Stimulated activated CD4-positive, alpha-beta T cell treated with anti-CD3 and anti-CD28 coated beads, Interleukin-1b, Interleukin-23, amount 100 ng/mL, for 1 hour (primary cell): ENCODE data around the gene KIF26B.

ENCODE experiments used
- DNase-seq, 2 donors: peaks; one replicate each; pipeline ENCODE4 v3.0.0-alpha.2; 2020; ENCODE audit warnings: low read depth in 2 of 2

Gene KIF26B

DNA sequence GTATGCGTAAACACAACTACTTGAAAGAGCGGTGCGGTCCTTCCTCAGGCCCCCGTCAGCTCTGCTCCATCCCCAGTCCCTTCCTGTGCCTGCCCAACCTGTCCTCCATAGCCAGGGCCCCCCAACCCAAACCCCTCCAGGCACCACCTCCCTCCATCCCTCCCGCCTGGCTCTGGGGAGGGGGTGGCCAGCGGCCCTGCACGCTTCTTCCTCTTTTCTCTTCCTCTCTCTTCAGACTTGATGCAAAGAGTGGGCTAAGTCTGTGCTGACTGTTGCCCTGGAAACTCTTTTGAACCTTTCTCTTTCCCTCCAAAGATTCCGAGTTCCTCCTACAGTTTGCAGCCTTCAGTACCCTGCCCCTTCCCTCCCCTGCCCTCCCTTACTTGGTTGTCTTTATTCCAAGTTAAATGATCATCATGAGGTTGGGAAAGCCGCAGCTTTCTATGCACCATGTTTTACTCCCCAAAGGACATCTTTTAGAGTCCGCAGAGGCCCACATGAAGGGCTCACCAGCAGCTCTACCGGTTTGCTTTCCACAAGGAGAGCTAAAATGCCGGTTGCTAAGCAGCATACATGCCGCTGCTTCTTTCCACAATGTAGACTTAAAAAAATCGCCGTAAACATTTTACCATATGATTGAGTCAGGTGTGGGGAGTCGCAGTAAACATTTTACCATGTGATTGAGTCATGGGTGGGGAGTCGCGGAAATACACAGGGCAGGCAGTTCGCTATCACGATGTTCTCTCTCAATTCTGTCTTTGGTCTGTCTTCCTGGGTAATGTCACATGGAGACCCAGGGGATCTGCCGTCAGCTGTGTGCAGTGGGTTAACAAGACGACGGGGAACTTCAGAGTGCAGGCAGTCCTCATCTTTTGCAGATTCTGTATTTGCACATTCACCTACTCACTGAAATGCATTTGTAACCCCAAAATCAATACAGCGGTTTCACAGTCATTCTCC is 525.3 kb downstream of the KIF26B start:
- no peak for DNase-seq

DNA sequence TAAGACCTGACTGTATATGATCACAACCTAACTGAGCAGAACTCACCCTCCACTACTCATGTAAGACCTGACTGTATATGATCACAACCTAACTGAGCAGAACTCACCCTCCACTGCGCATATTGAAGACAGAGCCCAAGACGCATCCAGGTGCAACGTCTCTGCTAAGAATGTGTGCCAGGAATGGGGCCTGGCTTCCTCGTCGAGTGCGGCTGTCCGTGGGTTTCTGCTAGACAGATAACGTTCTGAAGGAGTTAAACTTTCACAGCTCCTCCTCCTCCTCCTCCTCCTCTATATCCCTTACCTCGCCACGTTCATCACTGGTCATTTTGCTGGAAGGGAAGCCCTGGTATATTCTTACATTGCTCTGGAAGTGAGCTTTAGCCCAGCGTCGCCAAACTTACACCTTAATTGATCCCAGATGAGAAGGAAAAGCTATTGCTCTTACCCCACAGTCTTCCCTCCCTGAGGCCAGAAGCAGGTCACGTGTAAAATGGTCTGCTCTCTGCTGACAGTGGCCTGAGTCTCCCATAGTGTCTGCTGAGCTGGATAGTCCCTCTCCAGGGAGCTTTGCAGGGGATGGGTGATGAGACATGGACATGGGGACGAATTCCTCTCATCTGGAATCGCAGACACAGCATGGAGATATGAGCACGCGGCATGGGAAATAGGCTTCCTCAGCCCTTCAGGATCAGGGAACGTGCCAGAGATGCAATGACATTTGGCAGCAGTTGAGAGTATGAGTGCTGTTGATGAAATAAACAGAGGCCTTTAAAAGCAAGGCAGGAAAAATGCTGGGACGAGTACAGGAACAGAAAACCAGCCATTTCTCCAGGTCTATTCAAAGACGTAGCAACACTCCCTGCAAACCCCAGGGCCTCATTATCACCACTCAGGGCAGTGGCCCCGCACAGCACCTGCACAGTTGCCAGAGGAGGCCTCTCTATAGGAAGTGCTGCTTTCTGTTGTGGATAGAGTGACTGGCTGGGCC is 528.1 kb downstream of the KIF26B start:
- no peak for DNase-seq

DNA sequence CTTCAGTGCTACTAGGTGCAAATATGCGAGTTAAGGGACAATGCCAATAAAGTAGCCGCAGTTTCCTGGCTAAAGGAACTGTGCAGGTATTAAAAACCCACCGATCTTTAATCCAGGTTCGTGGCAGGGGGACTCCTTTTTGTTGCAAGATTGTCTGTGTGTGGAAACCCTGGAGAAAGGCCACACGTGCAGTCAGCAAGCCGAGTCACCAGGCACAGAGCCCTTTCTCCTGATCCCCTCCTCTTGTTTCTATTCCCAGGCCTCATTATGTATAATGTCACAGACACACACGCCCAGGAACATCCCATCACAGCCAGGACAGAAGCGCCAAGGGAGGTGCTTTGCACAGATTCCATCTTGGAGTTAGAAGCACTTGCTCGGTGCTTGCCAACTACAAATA is 528.9 kb downstream of the KIF26B start:
- DNase-seq: no peak

DNA sequence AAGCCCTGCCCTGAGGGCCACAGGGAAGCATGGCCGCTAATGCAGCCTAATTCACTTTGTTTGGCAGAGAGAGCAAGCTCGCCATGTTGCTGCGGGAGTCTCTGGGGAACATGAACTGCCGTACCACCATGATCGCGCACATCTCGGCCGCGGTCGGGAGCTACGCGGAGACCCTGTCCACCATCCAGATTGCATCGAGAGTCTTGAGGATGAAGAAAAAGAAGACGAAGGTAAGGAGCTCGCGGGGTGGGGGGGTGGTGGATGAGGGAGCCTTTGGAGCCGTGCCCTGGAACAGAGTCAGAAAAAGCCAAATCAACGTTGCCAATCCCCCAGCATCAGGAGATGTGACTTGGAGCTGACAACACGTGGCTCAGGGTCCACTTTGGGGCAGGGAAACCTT is 529.4 kb downstream of the KIF26B start:
- DNase-seq: no peak

DNA sequence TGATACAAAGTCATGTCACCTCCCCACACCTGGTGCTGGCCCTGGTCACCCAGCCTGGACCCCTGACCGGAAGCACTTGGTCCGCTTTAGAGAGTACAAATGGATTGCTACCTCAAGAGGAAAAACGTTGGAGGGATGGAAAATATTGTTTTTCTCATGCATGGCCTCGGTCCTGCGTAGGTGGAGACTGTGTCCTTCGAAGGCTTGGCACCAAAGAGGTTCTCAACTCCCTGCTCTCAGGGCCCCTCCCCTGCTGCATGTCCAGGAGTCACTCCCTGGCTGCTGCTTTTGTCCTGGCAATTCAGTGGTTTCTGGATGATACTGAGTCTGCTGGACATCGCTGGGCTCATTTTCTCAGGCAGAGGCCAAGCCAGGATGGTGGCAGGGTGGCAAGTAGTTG is 529.8 kb downstream of the KIF26B start:
- DNase-seq: no peak

DNA sequence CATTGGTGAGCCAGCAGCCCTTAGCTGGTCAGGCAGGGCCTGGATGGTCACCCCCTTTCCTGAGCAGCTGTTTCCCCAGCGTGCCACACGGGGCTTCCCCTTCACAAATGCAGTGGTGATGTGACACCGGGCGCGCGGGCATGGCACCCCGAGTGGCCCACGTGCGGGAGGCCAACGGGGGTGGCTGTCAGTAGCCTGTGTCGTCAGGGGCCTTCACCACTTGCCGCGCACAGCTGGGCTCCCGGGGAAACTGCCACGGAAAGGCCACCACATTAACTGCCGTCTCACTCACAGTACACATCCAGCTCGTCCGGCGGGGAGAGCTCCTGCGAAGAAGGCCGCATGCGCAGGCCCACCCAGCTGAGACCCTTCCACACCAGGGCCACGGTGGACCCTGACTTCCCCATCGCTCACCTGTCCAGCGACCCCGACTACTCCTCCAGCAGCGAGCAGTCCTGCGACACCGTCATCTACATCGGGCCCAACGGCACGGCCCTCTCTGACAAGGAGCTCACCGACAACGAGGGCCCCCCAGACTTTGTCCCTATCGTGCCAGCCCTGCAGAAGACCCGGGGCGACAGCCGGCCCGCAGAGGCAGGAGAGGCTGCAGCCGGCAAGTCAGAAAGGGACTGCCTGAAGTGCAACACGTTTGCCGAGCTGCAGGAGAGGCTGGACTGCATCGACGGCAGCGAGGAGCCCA is 530.5 kb downstream of the KIF26B start:
- no peak for DNase-seq

DNA sequence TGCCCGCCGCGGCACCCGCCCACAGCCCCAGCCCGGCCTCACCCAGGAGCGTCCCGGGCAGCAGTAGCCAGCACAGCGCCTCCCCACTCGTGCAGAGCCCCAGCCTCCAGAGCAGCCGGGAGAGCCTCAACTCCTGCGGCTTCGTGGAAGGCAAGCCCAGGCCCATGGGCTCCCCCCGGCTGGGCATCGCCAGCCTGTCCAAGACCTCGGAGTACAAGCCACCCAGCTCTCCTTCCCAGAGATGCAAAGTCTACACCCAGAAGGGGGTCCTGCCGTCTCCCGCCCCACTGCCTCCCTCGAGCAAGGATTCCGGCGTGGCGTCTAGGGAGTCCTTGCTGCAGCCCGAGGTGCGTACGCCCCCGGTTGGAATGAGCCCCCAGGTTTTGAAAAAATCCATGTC is 531.2 kb downstream of the KIF26B start:
- DNase-seq: no peak

DNA sequence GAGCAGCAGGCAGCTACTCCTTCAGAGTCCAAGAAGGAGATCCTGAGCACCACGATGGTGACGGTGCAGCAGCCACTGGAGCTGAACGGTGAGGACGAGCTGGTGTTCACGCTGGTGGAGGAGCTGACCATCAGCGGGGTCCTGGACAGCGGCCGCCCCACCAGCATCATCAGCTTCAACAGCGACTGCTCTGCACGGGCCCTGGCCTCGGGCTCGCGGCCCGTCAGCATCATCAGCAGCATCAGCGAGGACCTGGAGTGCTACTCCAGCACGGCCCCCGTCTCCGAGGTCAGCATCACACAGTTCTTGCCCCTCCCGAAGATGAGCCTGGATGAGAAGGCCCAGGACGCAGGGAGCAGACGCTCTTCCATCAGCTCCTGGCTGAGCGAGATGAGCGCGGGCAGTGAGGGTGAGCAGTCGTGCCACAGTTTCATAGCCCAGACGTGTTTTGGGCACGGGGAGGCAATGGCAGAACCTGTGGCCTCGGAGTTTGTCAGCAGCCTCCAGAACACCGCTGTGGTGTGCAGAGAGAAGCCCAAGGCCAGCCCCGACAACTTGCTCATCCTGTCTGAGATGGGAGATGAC is 531.8 kb downstream of the KIF26B start:
- DNase-seq: no peak

DNA sequence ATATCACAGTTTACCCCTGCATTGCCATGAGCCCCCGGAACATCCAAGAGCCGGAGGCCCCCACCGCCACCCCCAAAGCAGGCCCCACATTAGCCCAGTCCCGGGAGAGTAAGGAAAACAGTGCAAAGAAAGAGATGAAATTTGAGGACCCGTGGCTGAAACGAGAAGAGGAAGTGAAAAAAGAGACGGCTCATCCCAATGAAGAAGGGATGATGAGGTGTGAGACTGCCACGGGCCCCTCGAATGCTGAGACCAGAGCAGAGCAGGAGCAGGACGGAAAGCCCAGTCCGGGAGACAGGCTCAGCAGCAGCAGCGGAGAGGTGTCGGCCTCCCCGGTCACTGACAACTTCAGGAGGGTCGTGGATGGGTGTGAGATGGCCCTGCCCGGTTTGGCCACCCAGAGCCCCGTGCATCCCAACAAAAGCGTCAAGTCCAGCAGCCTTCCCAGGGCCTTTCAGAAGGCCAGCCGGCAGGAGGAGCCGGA is 532.4 kb downstream of the KIF26B start:
- DNase-seq: no peak

DNA sequence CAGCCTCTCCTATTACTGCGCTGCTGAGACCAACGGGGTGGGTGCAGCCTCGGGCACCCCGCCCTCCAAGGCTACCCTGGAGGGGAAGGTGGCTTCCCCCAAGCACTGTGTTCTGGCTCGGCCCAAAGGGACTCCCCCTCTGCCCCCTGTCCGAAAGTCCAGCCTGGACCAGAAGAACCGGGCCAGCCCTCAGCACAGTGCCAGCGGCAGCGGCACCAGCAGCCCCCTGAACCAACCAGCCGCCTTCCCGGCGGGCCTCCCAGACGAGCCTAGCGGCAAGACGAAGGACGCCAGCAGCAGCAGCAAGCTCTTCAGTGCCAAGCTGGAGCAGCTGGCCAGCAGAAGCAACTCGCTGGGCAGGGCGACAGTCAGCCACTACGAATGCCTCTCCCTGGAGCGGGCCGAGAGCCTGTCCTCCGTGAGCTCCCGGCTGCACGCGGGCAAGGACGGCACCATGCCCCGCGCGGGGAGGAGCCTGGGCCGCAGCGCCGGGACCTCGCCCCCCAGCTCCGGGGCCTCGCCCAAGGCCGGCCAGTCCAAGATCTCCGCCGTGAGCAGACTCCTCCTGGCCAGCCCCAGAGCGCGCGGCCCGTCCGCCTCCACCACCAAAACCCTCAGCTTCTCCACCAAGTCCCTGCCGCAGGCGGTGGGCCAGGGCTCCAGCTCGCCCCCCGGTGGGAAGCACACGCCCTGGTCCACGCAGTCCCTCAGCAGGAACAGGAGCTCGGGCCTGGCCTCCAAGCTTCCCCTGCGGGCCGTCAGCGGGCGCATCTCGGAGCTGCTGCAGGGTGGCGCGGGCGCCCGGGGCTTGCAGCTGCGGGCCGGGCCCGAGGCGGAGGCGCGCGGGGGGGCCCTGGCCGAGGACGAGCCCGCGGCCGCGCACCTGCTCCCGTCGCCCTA is 533.1 kb downstream of the KIF26B start:
- DNase-seq: no peak

DNA sequence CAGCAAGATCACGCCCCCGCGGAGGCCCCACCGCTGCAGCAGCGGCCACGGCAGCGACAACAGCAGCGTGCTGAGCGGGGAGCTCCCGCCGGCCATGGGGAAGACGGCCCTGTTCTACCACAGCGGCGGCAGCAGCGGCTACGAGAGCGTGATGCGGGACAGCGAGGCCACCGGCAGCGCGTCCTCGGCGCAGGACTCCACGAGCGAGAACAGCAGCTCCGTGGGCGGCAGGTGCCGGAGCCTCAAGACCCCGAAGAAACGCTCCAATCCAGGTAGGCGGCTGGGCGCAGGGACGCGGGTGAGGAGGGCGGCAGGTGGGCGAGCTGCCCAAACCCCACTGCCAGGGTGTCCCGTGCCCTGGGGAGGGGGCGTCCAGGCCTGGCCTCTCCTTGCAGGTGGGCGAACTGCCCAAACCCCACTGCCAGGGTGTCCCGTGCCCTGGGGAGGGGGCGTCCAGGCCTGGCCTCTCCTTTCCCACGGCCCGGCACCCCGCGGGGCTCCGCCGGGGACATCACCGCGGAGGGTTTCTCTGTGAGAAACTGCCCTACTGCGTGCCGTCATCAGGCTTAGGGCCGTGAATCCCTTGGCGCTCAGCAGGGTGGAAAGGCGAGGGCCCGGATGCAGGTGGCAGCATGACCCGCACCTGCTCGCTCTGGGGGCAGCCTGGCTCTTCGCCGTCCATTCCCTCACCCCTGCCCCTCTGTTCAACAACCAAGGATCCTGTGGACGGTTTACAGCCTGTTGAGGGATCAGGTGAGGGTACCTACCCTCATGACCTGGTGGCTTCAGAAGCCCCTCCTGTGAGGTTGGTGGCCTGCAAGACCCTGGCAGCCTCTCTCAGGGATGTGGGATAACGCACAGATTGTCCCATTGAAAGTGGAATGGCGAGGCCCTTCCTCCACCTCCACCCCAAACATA is 534.0 kb downstream of the KIF26B start:
- no peak for DNase-seq

DNA sequence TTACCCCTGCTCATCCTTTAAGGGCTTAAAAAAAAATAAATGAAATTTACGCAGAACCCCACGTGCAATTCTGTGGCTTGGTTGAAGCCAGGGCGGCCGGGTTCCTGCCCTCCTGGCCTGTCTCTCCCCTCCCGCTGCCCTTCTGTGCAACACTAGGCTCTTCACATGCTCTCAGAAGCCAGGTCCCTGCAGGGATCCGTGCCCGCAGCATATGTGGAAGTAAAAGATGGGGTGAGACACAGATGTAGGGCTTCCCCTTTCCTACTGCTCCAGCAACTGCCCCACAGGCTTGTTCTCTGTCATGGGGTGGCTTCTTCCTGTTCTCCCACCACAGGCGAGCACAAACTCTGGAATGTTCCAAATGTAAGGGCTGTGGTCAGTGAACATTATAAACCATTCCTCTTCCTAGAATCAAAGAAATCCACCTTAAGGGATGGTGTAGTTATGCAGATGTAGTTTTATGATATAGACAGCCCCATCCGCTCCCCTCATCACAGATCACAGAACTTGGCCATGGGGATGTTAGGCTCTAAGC is 535.4 kb downstream of the KIF26B start:
- DNase-seq: no peak

DNA sequence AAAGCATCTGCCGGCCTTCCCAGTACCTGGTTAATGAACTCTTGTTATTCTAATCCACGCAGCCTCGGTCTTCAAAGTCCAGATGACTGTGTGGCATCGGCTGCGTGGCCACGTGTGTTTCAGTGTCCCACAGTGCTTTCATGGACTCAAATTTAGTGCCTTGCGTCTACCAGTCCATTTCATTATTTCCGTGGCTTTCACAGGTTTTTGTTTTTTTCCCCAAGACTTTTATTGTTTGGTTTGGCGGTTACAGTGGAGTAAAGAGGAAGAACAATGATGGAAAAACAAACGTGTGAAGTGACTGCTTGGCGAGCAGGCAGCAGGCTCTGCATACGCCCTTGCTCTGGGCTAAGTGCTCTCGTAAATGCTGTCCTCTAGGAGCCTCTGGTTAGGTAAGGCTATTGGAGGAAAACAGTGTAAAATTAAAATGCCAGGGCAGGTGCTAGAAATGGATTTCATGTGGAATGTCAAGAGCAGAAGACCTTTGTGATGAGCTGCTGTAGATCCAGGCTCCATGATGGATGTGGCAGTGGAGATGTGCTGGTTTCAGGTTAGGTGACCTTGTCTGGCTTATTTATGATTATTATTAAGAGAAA is 536.3 kb downstream of the KIF26B start:
- no peak for DNase-seq

DNA sequence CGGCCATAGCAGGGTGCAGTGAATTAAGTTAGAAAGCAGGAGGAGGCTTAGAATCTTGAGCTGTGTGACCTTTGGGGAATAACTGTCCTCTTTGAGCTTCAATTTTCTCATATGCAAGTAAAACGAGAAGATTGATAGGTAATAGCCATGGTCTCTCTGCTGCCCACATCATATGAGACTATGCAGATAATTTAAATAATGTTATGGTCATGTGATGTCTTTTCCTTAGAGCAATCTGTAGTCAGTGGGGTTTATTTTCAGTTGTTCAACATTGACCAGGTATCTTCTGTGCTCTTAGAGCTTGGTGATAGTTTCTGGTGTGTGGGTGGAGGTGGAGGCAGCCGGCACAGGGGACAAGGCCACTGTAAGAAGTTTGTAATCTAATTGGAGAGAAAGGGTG is 537.1 kb downstream of the KIF26B start:
- no peak for DNase-seq

DNA sequence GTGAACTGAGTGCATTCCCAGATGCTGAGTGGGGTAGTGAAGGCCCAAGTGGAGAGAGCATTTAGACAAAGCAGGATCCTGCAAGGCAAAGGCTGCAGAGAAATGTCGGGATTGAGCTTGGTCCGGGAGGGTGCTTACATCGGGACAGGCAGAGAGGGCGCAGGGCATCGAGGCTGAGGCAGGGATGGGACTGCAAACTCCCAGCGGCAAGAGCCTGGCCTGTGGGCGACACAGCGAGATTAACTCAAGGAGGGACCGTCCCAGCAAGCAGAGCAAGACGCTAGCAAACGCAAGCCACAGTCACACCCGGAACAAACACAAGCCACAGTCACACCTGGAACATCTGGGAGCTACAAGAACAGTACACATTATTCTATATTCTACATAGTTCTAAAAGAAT is 537.5 kb downstream of the KIF26B start:
- no peak for DNase-seq

DNA sequence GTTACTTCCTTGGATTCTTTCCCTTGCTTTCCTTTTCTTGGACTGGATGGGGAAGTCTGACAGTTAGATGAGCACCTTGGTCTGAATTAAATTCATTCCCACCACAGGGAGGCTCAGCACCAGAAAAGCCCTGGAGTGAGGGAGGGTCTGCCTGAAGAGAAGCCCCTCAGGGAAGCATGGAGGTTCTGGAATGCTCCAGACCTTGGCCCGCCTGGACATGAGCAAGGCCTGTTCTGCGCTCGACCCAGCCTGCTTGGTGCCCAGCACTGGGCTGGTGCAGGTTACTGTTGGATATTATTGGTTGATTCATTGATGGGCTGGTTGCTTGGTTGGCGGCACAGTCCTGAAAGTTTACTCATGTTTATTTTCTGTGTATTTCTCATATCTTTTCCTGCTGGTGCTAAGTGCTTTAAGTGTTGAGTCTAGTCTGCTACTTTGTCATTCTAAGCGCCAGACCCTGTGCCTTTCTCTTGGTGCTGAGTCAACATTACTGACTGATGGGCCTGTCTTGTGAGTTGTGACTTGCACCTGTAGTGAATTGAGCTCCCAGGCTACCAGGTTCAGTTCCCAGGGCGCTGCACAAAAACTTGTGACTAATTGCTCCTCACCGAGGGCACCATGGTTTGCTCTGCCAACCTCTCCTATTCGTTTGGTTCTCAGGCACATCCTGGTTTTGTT is 538.5 kb downstream of the KIF26B start:
- no peak for DNase-seq

DNA sequence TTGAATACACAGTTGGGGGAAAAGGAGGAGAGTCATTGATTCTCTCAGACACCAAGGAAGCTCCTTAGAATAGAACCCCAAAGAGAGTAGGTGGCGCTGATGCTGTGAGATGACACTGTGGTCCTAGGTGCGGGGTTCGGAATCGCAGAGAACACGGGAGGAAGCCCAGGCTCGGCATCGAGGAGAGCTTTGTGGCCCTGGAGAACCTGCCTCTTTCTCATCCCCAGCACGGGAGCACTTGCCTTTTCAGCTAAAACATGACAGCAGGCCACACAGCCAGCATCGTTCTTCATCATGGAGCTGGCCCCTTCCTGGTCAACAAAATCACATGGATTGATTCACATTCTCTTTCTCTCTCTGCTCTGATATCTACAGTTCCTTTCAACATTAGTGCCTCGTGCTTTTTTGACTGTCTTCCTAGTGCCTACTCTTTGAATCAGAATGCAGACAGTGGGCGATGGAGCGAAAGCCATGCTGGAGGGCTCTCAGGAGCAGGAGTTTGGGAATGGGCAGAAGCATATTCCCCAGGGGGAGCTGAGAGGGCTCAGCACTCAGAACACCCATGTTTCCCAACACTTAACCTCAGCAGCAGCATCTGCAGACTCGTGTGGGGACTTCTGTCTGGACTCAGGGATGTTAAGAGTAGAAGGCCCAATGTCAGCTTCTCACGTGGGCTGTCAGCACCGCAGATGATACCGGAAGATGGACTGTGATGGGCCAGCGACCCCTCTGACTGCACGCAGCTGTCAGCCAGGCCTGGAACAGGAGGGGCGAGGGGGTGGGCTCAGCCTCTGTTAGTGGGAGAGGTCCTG is 539.4 kb downstream of the KIF26B start:
- DNase-seq: no peak
